Gastrocnemius medialis (tissue), 4 donors: ENCODE results near the gene PHC2. TPM values are rescaled to one million over a fixed set of nuclear protein-coding genes. Genes with fewer than 3 reads are reported as not detected.

Source experiments
- ATAC-seq, 2 donors: fragments of 150-250 bp; one replicate each; pipeline ENCODE4 v1.9.1; 2016
- DNase-seq, 2 donors: peaks; one replicate each; pipeline ENCODE4 v3.0.0-alpha.2; 2019
- H3K27ac ChIP-seq, 4 donors: fragments of 200-600 bp; sonication (generic); 1 replicate in 1 of 4; 2 replicates in 3 of 4; pipeline ENCODE4 v1.5.1; 2016 to 2018; ENCODE audit warnings: mild to moderate bottlenecking in 2 of 4, moderate library complexity in 1 of 4
- H3K27me3 ChIP-seq, 3 donors: fragments of 200-600 bp; sonication (generic) in 2 of 3; 1 replicate in 1 of 3; 2 replicates in 2 of 3; pipeline versions ENCODE4 v1.5.1 to v1.6.0; 2016 to 2019; ENCODE audit warnings: mild to moderate bottlenecking in 1 of 3, moderate library complexity in 1 of 3
- H3K36me3 ChIP-seq, 2 donors: fragments of 200-600 bp; sonication (generic) in 1 of 2; one replicate each; pipeline ENCODE4 v1.5.1; 2017 to 2018
- H3K4me1 ChIP-seq, 2 donors: fragments of 200-600 bp; sonication (generic) in 1 of 2; one replicate each; pipeline ENCODE4 v1.5.1; 2016 to 2017; ENCODE audit warnings: mild to moderate bottlenecking in 2 of 2
- H3K4me3 ChIP-seq, 4 donors: fragments of 200-600 bp; sonication (generic) in 3 of 4; 1 replicate in 1 of 4; 2 replicates in 3 of 4; pipeline ENCODE4 v1.5.1; 2016 to 2019; ENCODE audit warnings: mild to moderate bottlenecking in 2 of 4
- H3K9me3 ChIP-seq, 3 donors: fragments of 200-600 bp; sonication (generic) in 2 of 3; 1 replicate in 1 of 3; 2 replicates in 2 of 3; pipeline ENCODE4 v1.5.1; 2016 to 2019
- CTCF ChIP-seq, 5 experiments: fragments of 450-650 bp in 3 of 5; fragments of 200-600 bp in 2 of 5; sonication (generic) in 2 of 5; IDR thresholded peaks in 4 of 5; conservative IDR thresholded peaks in 1 of 5; 1 replicate in 4 of 5; 2 replicates in 1 of 5; pipeline ENCODE4 v1.5.1; 2016 to 2019; ENCODE audit warnings: antibody characterized with exemption in 5 of 5, mild to moderate bottlenecking in 3 of 5, moderate library complexity in 3 of 5
- POLR2A ChIP-seq, 2 donors: fragments of 450-650 bp; IDR thresholded peaks; one replicate each; pipeline ENCODE4 v1.6.1; 2017; ENCODE audit warnings: antibody characterized with exemption in 2 of 2, mild to moderate bottlenecking in 2 of 2, moderate library complexity in 2 of 2
- in situ Hi-C, 4 donors: fragments of 200-750 bp; cut with MboI; loops; one replicate each; pipeline versions ENCODE4 v1.15.0 to v1.8.0; 2017; ENCODE audit warnings: low sequenced_read_pairs in 4 of 4
- intact Hi-C: fragments of 100-400 bp; cut with DNase I; formaldehyde crosslinking; loops from one replicate; pipeline ENCODE4 v1.15.1; 2023; ENCODE audit warnings: low total_unique reads
- total RNA-seq, 4 donors: library from RNA; depleted of rRNA; stranded (reverse); fragments of >200 nt; gene quantifications; one replicate each; pipeline versions ENCODE4 v1.1.0 to v1.2.3, GENCODE V29; 2016

PHC2 gene
- total RNA-seq, 4 donors from 2014 or later = 318 to 516 (median 364) TPM

GRCh38 chr1:33348676-33349080, 82.2 kb downstream of the PHC2 start:
- peak overlapping the region; percentile 77 to 98 (median 90) for H3K4me3 ChIP-seq
- DNase-seq = no peak
- no peak for TF ChIP-seq POLR2A (IDR thresholded peaks at IDR 0.05)
- ATAC-seq = peak; percentile 18 to 19
- peak overlapping the region; percentile 94 to 99 (median 98) for H3K27ac ChIP-seq
- in situ Hi-C loops (no loop called here), intact Hi-C loops (loop anchor here (1.0 to 5.0 kb wide), 2 partner anchors 15 to 316 kb away; no protein-coding TSS in a partner anchor)
- no peaks in the 10 kb centered on the region for H3K36me3 ChIP-seq
- H3K27me3 ChIP-seq = no peaks in the 10 kb centered on the region
- no peaks in the 10 kb centered on the region for H3K9me3 ChIP-seq
- peaks cover 35 to 41% of the 10 kb centered on the region in 2 donors for H3K4me1 ChIP-seq

- in situ Hi-C loops (no loop called here), intact Hi-C loops (loop anchor here (1.0 to 5.0 kb wide), 2 partner anchors 15 to 316 kb away; no protein-coding TSS in a partner anchor)
- no peaks in the 10 kb centered on the region for H3K9me3 ChIP-seq
- DNase-seq (no peak), ATAC-seq (peak in 1 of 2 donors; percentile 6)
- TF ChIP-seq POLR2A (IDR thresholded peaks at IDR 0.05) = peak in 1 of 2 donors; percentile 6
- no peak for TF ChIP-seq CTCF (IDR thresholded peaks at IDR 0.05 in 4 of 5, conservative IDR thresholded peaks at IDR 0.05 in 1 of 5)
- H3K27ac ChIP-seq = peak overlapping the region; percentile 94 to 99 (median 98)
- peak overlapping the region; percentile 77 to 98 (median 90) for H3K4me3 ChIP-seq
- H3K36me3 ChIP-seq = no peaks in the 10 kb centered on the region
- H3K27me3 ChIP-seq = no peaks in the 10 kb centered on the region
- peaks cover 38 to 45% of the 10 kb centered on the region in 2 donors for H3K4me1 ChIP-seq
Measured at GRCh38 chr1:33348194-33348593, 82.7 kb downstream of the PHC2 start.

- in situ Hi-C loops = no loop called here
- H3K4me3 ChIP-seq = peak overlapping the region; percentile 77 to 98 (median 90)
- H3K27ac ChIP-seq = peak overlapping the region; percentile 94 to 99 (median 98)
- no peaks in the 10 kb centered on the region for H3K36me3 ChIP-seq
- DNase-seq (no peak), ATAC-seq (no peak)
- no peaks in the 10 kb centered on the region for H3K27me3 ChIP-seq
- H3K9me3 ChIP-seq = no peaks in the 10 kb centered on the region
- no peak for TF ChIP-seq CTCF (IDR thresholded peaks at IDR 0.05 in 4 of 5, conservative IDR thresholded peaks at IDR 0.05 in 1 of 5)
- no peak for TF ChIP-seq POLR2A (IDR thresholded peaks at IDR 0.05)
- intact Hi-C loops = loop anchor here (5.0 kb wide), 1 partner anchor 315 kb away; no protein-coding TSS in a partner anchor
- H3K4me1 ChIP-seq = peaks cover 44 to 50% of the 10 kb centered on the region in 2 donors
Measured at GRCh38 chr1:33347650-33347992, 83.3 kb downstream of the PHC2 start.

- intact Hi-C loops (loop anchor here (5.0 kb wide), 1 partner anchor 315 kb away; no protein-coding TSS in a partner anchor), in situ Hi-C loops (no loop called here)
- no peaks in the 10 kb centered on the region for H3K27me3 ChIP-seq
- ATAC-seq (peak; percentile 10 to 11), DNase-seq (peak in 1 of 2 donors; percentile 56)
- H3K27ac ChIP-seq = peak overlapping the region; percentile 94 to 99 (median 98)
- peak; percentile 80 to 88 for TF ChIP-seq POLR2A (IDR thresholded peaks at IDR 0.05)
- TF ChIP-seq CTCF (IDR thresholded peaks at IDR 0.05 in 4 of 5, conservative IDR thresholded peaks at IDR 0.05 in 1 of 5) = no peak
- H3K36me3 ChIP-seq = no peaks in the 10 kb centered on the region
- no peaks in the 10 kb centered on the region for H3K9me3 ChIP-seq
- H3K4me1 ChIP-seq = peaks cover 48 to 55% of the 10 kb centered on the region in 2 donors
- H3K4me3 ChIP-seq = peak overlapping the region; percentile 77 to 98 (median 90)
Measured at GRCh38 chr1:33346927-33347649, 83.8 kb downstream of the PHC2 start.

GRCh38 chr1:33346533-33346926, 84.4 kb downstream of the PHC2 start:
- H3K27ac ChIP-seq = peak overlapping the region; percentile 94 to 99 (median 98)
- no peaks in the 10 kb centered on the region for H3K27me3 ChIP-seq
- H3K9me3 ChIP-seq = no peaks in the 10 kb centered on the region
- intact Hi-C loops = loop anchor here (5.0 kb wide), 1 partner anchor 314 kb away; no protein-coding TSS in a partner anchor
- no peak for TF ChIP-seq CTCF (IDR thresholded peaks at IDR 0.05 in 4 of 5, conservative IDR thresholded peaks at IDR 0.05 in 1 of 5)
- TF ChIP-seq POLR2A (IDR thresholded peaks at IDR 0.05) = no peak
- peak overlapping the region; percentile 77 to 98 (median 90) for H3K4me3 ChIP-seq
- DNase-seq (no peak), ATAC-seq (no peak)
- no peaks in the 10 kb centered on the region for H3K36me3 ChIP-seq
- peaks cover 54 to 61% of the 10 kb centered on the region in 2 donors for H3K4me1 ChIP-seq
- in situ Hi-C loops = no loop called here
